Eye (tissue), 1 donor: ENCODE results near the gene SLC7A5.
A peak's percentile ranks its signal among the peaks of the same experiment; 100 is the strongest.
"Not testable (repeated sequence)": the region's sequence is repeated elsewhere in the genome, so short reads cannot be mapped to it uniquely, and the experiment has no call there.

Experiments
- DNase-seq: peaks from one replicate; pipeline ENCODE4 v3.0.0-alpha.2; 2015

The SLC7A5 gene

GRCh38 chr16:87789437-87790291 is 79.6 kb downstream of the SLC7A5 start:
- DNase-seq: no peak

DNA sequence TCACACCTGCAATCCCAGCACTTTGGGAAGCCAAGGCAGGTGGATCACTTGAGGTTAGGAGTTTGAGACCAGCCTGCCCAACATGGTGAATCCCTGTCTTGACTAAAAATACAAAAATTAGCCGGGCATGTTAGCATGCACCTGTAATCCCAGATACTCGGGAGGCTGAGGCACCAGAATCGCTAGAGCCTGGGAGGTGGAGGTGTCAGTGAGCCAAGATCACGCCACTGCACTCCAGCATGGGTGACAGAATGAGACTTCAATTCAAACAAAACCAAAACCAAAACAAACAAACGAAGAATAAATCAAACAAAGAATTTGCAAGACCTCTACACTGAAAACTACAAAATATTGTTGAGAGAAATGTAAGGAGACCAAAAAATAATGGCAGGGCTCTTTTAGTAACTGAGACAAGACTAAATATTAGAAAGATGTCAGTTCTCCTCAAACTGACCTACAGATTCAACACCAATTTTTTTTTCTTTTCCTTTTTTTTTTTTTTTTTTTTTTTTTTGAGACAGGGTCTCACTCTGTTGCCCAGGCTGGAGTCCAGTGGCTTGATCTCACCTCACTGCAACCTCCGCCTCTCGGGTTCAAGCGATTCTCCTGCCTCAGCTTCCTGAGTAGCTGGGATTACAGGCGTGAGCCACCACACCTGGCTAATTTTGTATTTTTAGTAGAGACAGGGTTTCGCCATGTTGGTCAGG is 80.4 kb downstream of the SLC7A5 start:
- DNase-seq: not testable (repeated sequence)

DNA sequence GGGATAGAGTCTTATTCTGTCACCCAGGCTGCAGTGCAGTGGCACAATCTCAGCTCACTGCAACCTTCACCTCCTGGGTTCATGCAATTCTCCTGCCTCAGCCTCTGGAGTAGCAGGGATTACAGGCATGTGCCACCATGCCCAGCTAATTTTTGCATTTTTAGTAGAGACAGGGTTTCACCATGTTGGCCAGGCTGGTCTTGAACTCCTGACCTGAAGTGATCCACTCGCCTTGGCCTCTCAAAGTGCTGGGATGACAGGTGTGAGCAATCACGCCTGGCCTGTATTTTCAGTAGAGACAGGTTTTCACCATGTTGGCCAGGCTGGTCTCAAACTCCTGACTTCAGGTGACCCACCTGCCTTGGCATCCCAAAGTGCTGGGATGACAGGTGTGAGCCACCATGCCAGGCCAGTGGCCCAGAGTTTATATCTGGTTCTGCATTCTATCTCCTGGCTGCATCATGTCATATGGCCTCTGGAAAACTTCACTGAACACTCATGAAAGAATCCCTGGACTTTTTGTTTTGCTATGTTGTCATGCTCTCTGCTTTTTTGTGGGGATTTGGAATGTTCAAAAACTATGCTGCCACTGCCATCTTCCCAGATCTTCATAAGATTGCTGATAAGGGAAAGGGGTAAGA is 81.7 kb downstream of the SLC7A5 start:
- DNase-seq: not testable (repeated sequence)

DNA sequence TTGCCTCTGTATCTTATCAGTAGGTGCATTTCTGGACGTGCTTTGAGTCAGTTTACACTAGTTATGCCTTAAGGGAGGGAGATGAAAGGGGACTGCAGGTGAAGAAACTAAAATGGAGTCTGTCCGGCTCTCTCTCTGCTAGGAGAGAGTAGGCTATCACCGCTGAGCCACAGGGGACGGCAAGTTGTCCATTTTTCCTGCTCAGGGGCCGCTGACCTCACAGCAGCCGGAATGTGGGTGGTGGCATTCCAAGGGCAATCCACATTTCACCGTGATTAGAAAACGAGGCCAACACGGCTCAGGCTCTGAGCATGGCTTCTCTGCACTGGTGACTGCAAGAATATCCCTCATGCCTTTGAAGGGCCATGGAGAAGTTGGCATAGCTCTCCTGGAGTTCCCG is 84.5 kb downstream of the SLC7A5 start:
- DNase-seq: peak; percentile 39

DNA sequence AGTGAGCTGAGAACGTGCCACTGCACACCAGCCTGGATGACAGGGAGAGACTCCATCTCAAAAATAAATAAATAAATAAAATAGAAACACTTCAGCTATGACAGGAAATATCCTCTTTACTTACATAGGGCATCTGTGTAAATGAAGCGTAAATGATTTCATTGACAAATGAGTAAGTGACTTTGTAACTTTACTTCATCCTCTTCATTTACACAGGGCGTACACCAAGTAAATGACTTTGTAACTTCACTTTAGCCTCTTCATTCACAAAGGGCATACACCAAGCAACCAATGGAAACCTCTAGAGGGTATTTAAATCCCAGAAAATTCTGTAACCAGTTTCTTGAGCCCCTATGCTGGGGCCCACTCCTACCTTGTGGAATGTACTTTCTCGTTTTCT is 87.3 kb downstream of the SLC7A5 start:
- no peak for DNase-seq

GRCh38 chr16:87780385-87780989 is 88.8 kb downstream of the SLC7A5 start:
- DNase-seq: no peak
